Stimulated activated CD4-positive, alpha-beta T cell treated with anti-CD3 and anti-CD28 coated beads, Interleukin-1b, Interleukin-23, amount 100 ng/mL, for 4 hours (primary cell): ENCODE data around the gene SPEG.
"Not testable (repeated sequence)": the region's sequence is repeated elsewhere in the genome, so short reads cannot be mapped to it uniquely, and the experiment has no call there.

Source experiments
- DNase-seq, 2 donors: peaks; one replicate each; pipeline ENCODE4 v3.0.0-alpha.2; 2020; ENCODE audit warnings: low read depth in 2 of 2

Gene SPEG

DNA sequence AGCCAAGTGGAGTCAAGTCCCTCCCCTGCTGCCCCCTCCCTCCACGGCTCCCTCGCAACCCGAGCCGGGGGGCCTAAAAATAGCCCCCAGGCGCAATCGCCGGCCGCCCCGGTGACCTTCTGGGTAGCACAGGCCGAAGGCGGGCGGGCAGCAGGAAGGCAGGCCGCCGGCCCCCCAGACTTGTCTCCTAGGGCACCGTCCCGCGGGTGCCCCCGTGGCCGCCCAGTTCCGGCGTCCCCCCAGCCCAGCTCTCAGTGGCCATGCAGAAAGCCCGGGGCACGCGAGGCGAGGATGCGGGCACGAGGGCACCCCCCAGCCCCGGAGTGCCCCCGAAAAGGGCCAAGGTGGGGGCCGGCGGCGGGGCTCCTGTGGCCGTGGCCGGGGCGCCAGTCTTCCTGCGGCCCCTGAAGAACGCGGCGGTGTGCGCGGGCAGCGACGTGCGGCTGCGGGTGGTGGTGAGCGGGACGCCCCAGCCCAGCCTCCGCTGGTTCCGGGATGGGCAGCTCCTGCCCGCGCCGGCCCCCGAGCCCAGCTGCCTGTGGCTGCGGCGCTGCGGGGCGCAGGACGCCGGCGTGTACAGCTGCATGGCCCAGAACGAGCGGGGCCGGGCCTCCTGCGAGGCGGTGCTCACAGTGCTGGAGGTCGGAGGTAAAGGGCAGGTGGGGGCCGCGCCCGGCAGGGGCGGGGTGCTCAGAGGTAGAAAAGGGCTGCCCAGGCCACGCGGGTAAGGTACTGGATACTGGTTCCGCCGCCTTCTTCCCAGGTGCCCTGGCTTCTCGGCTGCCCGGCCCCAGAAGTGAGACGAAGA is at the start of gene SPEG:
SPEG (plus strand) TSS at position 126 of the 808 bp plus-strand sequence; CDS start at position 261, 135 bp downstream.
- no peak for DNase-seq

DNA sequence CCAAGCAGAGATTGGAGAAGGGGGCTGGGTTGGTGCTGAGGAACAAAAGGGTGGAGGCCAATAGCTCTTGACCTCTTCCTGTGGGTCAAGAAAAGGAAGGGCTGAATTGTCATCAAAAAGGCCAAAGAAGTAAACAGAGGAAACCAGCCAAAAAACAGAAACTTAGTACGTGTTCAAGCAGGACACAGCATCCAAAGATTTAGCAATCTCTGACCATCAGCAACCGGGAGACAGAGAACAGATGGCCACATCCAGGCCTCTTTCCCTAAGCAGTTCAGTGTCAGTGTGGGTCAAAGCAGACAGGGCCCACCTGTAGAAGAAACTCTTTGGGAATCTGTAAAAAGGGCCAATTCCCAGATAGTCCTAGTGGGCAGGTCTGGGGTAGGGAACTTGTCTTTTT is 49.8 kb upstream of the SPEG start:
- no peak for DNase-seq

DNA sequence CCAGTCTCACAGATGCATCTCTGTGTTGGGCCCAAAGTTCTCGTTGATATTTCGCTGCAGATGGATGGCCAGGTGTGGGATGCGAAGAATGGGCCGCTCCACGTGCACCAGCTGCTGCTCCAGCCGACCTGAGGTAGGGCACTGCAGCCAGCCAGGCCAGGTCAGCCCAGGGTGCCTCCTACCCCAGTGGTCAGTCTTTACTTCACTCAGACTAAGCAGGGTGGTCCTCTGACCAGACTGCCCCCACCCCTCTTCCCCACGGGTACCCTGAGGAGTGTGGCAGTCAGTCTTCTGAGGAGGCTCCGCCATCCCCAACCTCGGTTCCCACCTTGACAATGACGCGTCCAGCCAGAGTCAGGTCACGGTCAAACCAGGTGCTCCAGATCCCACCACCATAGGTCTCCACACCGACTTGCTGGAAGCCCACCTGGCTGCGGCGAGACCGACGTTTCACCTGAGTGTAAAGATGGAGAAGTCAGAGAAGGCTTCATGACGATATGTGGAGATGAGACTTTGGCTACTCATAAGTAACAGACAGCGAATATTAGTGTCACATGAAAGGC is 48.6 kb upstream of the SPEG start:
- DNase-seq = no peak

DNA sequence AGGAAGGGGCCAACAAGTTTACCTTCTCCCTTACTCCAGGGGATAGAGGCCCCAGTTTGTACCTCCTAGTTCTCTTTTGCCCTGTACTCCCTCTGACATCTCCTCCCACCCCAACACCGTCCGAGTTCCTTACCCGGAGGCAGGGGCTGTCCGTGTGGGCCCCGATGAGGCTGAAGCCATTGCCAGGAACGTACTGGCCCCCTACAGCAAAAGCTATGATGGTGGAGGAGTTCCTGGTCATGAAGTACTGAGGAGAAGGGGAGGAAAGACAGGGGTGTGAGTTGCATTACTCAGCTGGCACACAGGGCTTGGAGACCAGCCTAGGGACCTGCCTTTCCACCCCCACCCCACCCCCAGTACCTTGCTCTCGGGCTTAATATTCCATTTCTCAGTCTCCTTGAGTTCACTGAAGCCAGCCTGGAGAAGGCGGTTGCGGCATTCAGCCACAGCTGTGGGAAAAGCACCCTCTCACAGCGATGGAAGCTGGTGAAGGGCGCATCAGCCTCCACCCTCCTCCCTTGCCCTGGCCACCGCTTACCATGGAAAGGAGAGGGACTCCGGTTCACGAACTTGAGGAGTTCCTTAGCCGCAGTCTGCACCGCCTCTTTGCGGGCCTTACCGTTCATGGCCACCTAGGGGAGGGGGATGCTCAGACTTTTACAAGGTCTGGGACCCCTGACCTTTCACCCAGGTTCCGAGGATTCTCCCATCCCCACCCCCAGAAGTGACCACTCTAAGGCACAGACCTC is 47.9 kb upstream of the SPEG start:
- DNase-seq = no peak

DNA sequence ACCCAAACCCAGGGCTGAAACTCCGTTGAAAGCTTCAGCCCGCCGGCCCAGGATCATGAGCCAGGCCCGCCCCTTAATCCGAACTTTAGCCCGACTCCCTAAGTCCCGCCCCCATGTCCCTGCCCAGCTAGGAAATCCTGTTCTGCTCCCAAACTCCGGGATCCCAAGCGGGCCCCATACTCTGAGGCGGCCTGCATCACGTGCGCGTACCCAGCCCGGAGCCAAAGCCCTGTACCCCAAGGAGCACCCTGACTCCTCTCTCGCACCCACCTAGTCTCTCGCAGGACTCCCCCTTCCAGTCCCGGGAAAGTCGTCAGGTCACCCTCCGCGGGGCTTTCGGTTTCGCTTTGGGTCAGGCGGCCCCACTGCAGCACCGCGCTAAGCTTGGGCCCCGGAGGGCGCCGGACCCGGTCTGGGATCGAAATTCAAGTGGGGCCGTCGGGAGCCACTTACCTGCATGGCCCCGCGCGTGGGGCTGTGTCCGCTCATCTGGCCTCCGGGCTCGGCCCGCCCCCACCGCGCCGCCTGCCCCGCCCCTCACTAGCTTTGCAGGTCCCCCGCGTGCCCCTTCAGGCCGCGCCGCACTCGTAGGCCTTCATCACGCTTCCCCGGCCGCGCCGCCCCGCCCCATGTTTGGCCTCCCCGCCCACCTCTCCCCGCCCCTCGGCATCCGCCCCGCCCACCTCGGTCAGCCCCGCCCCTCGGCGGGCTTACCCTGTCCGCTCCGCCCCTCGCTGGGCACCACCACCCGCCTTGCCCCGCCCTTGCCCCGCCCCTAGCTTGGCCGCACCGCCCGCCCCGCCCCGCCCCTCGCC is 47.1 kb upstream of the SPEG start, which contains the start of gene DNPEP:
DNPEP (minus strand) TSS at position 607 of the 815 bp plus-strand sequence; CDS start at position 489, 118 bp downstream.
- DNase-seq = peak; percentile 98

DNA sequence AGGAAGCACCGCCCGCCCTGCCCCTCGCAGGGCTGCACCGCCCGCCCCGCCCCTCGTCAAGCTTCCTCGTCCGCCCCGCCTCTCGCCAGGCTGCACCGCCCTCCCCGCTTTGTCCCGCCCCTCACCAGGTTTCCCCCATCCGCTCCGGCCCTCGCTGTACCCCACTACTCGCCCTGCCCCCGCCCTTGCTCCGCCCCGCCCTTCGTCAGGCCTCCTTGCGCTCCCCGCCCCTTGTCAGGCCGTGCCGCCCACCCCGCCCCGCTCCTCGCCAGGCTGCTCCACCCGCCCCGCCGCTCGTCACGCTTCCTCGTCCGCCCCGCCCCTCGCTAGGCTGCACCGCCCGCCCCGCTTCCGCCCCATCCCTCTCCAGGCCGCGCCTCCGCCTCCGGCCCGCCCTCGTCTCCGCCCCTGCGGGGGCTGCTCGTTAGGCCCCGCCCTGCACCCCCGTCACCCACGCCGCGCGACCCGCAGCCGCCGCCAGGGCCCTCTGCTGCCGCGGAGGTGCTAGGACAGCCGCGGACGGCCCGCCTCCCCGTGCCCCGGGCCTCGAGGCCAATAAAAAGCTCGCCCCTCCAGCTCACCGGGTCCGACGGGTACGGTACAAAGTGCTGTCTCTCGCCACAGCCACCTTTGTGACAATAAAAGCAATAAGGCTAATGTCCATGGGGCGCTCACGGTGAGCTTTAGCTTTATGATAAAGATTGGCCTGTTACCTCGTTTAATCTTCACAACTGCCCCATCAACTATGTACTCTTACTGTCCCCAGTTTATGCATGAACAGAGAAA is 46.3 kb upstream of the SPEG start:
- peak; percentile 99 for DNase-seq

DNA sequence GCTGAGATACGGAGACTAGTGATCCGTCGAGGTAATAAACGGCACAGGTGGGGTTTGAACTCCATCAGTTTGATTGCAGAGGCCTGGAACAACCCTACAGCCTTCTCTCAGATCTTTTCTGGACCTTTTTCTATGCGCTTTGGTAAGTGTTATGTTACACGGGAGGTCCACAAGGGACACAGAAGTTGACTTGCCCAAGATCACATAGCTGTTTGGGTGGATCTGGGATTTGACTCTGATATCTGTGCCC is 45.8 kb upstream of the SPEG start:
- no peak for DNase-seq

DNA sequence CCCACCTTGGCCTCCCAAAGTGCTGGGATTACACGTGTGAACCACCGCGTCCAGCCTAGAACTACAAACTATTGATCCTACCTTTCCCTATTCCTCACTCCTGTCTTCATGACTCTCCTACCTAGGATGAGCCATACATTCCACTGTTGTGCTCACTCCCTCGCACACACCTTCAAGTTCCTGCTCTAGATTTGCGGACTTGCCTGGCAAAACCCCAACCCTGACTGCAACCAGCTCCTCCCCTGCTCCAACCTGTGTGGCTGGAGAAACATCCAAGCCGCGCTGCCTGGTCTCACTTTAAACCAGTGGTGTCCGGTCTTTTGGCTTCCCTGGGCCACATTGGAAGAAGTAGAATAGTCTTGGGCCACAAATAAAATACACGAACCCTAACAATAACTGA is 41.9 kb upstream of the SPEG start:
- DNase-seq = no peak

DNA sequence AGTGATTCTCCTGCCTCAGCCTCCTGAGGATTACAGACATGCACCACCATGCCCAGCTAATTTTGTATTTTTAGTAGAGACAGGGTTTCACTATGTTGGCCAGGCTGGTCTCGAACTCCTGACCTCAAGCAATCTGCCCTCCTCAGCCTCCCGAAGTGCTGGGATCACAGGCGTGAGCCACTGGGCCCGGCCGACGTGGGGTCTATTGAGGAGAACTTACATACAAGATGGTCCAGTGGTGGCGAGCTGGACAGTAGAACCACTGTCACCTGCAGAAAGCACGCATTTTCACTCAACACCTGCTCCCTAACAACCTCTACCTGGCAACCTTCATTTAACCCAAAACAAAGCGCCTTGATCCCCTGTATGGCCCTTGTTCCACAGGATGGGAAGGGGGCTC is 39.6 kb upstream of the SPEG start:
- not testable (repeated sequence) for DNase-seq

DNA sequence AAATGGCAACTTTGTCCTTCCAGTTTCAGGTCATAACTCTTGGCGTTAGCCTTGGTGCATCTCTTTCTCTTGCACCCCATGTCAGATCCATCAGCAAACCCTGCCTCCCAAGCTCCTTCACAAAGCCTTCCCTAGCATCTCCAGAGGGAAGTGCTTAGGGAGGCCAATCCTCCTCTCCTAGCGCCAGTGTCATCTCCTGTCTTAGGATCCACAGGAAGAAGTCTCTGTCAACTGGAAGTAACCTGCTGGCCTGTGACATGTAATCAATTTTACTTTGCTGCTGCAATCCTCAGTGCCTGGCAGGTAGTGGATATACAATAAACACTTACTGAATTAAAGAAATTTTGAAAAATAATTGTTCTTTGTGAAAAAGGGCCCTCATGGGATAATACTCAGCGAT is 39.0 kb upstream of the SPEG start:
- no peak for DNase-seq

DNA sequence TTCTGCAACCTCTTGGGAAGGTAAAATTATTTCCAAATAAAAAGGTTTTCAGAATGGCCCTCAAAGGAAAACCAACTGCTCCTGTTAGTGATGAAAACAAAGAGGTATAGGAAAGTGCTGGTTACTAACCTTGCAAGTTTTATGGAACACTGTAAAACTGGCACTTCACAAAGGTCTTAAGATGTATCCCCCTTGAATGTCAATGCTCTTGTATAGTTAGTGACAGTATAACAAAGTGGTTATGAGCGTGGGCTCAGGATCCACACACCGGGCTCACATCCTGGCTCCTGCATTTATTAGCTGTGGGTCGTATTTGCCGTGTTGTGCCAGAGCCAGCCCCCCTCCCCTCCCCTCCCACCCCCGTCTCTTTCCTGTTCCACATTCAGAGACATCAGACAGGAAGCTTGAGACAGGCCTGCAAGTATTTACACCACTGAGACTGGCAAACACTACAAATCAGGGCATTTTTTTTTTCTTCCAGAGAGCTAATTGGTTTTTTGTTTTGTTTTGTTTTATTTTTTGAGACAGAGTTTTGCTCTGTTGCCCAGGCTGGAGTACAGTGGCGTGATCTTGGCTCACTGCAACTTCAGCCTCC is 37.7 kb upstream of the SPEG start:
- DNase-seq = no peak

DNA sequence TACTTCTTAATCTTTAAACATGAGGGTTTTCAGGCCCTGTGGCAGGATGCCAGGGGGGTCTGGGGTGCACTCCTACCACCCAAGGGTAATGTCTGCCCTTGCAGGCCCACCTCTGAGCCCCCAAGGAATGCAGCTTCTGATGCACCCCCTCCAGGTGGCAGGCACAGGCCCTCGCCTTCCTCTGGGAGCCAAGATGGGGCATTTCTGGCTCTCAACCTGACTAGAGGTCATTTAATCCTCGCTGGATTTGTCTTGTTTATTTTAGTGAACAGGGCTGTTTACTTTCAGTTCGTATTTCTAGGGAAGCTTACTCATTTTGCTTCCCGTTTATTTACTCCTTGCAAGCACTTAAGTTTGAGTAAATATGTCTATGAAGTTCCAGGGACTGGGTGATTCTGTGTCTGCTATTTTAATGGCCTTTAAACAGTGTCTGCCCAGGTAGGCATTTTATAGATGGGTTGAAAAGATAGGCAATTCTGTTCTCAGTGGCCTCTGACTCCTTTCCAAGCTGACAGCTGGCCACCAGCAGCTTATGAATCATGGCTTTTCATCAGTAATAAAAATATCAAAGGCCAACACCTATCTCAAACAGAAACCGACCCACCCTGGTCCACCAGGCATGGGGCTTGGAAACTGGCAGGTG is 35.8 kb upstream of the SPEG start:
- DNase-seq = no peak

DNA sequence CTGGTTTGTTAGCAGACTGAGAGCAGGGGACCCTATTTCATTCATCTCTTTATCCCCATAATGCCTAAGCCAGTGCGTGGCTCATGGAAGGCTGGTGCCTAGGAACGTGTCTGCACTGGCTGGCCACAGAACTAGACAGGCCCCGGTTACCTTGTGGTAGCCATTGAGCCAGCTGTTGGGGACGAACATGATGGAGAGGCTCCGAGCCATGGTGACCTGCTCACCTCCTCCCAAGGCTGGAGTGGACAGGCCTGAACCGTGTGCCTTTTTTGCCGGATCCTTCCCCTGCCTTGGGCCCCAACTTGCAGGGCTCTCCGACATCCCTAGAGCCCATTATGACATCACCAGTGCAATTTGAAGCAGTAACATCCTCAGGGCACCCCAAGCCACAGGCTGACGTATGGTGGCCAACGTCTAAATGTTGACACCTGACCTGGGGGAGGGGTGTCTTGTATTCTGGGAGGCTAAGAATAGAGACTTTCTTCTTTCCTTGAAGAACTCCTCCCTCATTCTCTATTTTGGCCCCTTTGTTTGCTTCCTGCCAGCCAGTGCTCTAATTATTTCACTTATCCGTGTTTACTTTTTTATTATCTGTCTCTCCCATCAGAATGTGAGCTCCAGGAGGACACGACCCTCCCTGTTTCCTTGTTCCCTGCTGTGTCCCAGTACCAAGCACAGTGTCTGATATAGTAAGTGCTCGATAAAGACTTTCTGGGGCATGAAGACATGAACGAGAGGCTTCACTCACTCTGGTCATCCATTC is 34.7 kb upstream of the SPEG start:
- no peak for DNase-seq

DNA sequence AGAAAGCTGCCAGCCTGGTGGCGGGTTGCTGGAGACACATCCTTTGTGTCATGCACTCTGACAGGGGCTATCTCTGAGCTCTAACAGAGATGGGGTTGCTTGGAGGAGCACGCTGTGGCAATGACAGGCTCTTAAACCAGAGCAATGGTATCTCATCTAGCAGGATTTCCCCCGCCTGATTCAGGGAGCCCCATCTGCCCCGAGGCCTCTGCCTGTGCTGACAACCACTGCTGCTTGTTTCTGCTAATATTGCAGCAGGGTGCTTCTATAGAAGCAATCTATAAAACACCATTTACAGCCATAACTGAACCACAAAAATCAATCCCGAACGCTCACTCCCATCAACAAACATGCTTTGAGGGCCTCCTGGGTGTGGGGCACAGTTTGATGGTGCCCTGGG is 34.1 kb upstream of the SPEG start:
- DNase-seq = no peak

DNA sequence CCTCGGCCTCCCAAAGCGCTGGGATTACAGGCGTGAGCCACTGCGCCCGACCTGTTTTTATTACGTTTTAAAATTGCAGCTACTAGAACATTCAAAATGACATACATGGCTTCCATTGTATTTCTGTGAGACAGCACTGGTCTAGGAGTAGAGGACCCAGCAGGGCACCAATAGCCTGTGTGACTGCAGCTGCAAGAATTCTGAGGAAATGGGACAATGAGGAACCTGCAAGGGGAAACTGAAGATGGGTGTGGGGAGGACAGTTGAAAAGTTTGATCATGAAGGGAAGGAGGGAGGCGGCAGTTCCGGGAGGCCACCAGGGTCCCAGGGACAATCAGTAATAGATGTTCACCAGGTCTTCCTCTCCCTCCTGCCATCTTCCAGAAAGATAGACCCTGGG is 33.0 kb upstream of the SPEG start:
- DNase-seq = no peak

DNA sequence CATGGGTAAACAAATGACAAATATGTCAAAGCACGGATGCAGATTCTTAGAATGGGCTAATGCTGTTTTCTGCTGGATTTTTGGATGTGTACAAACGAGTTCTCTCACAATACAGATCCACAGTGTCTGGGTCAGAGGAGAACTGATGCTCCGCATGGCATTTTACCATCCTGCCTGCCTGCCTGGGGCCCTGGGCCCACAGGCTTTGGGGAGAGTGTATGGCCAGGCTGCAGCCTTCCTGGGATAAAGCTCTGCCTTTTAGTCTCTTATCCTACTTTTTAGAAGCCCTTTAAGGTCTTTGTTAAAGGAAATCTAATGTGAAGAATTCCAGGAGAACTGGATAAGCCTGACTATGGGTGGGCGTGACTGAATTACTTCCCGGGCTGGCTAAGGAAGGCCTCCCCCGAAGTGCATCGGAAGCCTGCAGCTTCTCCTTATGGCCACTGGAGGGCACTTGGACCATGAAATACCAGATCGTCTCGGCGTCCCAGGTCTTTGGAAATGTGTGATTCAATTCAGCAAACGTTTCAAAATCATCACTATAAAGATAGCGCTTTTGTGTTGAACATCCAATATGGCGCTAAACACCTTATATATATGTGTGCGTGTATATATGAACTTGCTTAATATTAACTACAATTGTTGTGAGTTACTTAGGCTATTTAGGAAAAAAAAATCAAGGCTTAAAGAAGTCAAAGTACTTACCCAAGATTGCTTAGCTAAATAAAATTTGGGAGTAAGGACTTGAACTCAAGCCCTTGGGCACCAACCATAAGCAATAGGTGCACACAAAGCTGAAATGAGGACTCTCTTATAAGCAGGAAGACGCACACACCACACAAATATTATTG is 31.8 kb upstream of the SPEG start:
- peak; percentile 19 to 44 for DNase-seq

DNA sequence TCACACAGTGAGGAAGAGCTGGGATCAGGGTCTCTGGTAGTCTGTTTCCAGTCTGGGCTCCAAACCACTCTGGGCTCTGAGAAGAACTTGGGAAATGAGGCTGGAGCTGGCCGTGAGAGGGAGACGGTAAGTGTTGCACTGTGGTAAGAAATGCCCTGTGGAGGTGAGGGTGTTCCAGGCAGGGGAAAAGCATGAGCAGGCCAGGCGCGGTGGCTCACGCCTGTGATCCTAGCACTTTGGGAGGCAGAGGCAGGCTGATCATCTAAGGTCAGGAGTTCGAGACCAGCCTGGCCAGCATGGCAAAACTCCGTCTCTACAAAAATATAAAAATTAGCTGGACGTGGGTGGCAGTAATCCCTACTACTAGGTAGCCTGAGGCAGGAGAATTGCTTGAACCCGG is 30.8 kb upstream of the SPEG start:
- DNase-seq = no peak

DNA sequence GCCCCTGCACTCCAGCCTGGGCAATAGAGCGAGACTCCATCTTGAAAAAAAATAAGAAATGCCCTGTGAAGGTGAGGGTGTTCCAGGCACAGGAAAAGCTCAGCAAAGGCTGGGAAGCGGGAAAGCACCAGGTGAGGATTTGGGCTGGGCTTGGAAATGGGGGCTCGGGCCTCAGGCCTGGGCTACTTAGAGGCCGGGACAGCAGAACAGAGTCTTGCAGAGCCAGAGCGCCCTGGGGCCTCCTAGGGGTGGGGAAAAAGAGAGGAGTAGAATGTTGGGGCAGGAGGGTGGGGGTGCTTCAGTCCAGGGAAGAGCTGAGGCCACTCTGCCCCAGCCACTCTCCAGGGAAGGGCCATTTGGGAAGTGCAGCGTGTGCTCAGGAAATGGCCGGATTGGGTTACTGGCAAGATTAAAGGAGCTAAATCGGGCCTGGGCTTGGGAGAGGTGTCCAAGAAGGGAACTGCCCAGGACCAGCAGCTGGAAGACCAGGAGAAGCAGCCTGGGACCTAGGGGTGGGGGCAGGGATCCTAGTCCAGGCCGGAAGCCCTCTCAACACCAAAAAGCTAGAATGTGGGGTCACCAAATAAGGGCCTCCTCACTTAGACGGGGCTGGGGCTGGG is 30.2 kb upstream of the SPEG start:
- no peak for DNase-seq
